ENCODE measurements around the gene NUDT13.
"Not testable (repeated sequence)": the region's sequence is repeated elsewhere in the genome, so short reads cannot be mapped to it uniquely, and the experiment has no call there.

The NUDT13 gene

GRCh38 chr10:73088304-73088703 lies 22.0 kb upstream of the NUDT13 start:
- DNase-seq (ENCODE audit: insufficient read length) = no peak
- FAIRE-seq = peak; percentile 42
- TF ChIP-seq POLR2A (IDR thresholded peaks at IDR 0.05; ENCODE audit: low read depth, low read length) (no peak), TAF1 (IDR thresholded peaks at IDR 0.05; ENCODE audit: borderline replicate concordance, low read depth, low read length) (no peak), POLR2AphosphoS5 (IDR thresholded peaks at IDR 0.05; ENCODE audit: low read depth, low read length) (no peak)

GRCh38 chr10:73092830-73093229 lies 17.4 kb upstream of the NUDT13 start:
- TF ChIP-seq POLR2AphosphoS5 (IDR thresholded peaks at IDR 0.05; ENCODE audit: low read depth, low read length) (no peak), POLR2A (IDR thresholded peaks at IDR 0.05; ENCODE audit: low read depth, low read length) (no peak), TAF1 (IDR thresholded peaks at IDR 0.05; ENCODE audit: borderline replicate concordance, low read depth, low read length) (no peak)
- FAIRE-seq = no peak
- no peak for DNase-seq (ENCODE audit: insufficient read length)

- peak; percentile 66 for FAIRE-seq
These were observed 16.1 kb upstream of the NUDT13 start for GRCh38 chr10:73093922-73094850.

GRCh38 chr10:73094986-73095480 lies 15.2 kb upstream of the NUDT13 start:
- TF ChIP-seq POLR2A (IDR thresholded peaks at IDR 0.05; ENCODE audit: low read depth, low read length) (no peak), POLR2AphosphoS5 (IDR thresholded peaks at IDR 0.05; ENCODE audit: low read depth, low read length) (no peak), TAF1 (IDR thresholded peaks at IDR 0.05; ENCODE audit: borderline replicate concordance, low read depth, low read length) (no peak)

More at GRCh38 chr10:73093922-73094850, 16.1 kb upstream of the NUDT13 start:
- TF ChIP-seq TAF1 (IDR thresholded peaks at IDR 0.05; ENCODE audit: borderline replicate concordance, low read depth, low read length) (no peak), POLR2AphosphoS5 (IDR thresholded peaks at IDR 0.05; ENCODE audit: low read depth, low read length) (no peak), POLR2A (IDR thresholded peaks at IDR 0.05; ENCODE audit: low read depth, low read length) (no peak)
- DNase-seq (ENCODE audit: insufficient read length) = no peak

GRCh38 chr10:73095481-73096021 lies 14.7 kb upstream of the NUDT13 start:
- TF ChIP-seq TAF1 (IDR thresholded peaks at IDR 0.05; ENCODE audit: borderline replicate concordance, low read depth, low read length) (no peak), POLR2AphosphoS5 (IDR thresholded peaks at IDR 0.05; ENCODE audit: low read depth, low read length) (no peak), POLR2A (IDR thresholded peaks at IDR 0.05; ENCODE audit: low read depth, low read length) (no peak)
- DNase-seq (ENCODE audit: insufficient read length) (no peak), FAIRE-seq (no peak)

More at GRCh38 chr10:73094986-73095480, 15.2 kb upstream of the NUDT13 start:
- FAIRE-seq (no peak), DNase-seq (ENCODE audit: insufficient read length) (no peak)

GRCh38 chr10:73096041-73096448 lies 14.2 kb upstream of the NUDT13 start:
- FAIRE-seq = peak; percentile 87
- DNase-seq (ENCODE audit: insufficient read length) = peak; percentile 44
- peak; percentile 76; the same call in 1 of the 2 replicates for TF ChIP-seq TAF1 (IDR thresholded peaks at IDR 0.05; ENCODE audit: borderline replicate concordance, low read depth, low read length)
- TF ChIP-seq POLR2A (IDR thresholded peaks at IDR 0.05; ENCODE audit: low read depth, low read length) = no peak; the same call in 1 of the 2 replicates
- no peak for TF ChIP-seq POLR2AphosphoS5 (IDR thresholded peaks at IDR 0.05; ENCODE audit: low read depth, low read length)

GRCh38 chr10:73096449-73097304 lies 13.6 kb upstream of the NUDT13 start, which contains the start of gene P4HA1:
Gene P4HA1 (minus strand): TSS chr10:73096866. CDS start chr10:73074883, 21,983 bp downstream.
- peak; percentile 93 for TF ChIP-seq TAF1 (IDR thresholded peaks at IDR 0.05; ENCODE audit: borderline replicate concordance, low read depth, low read length)
- peak; percentile 100 for TF ChIP-seq POLR2A (IDR thresholded peaks at IDR 0.05; ENCODE audit: low read depth, low read length)
- TF ChIP-seq POLR2AphosphoS5 (IDR thresholded peaks at IDR 0.05; ENCODE audit: low read depth, low read length) = peak; percentile 99
- FAIRE-seq = peak; percentile 98
- peak; percentile 91 for DNase-seq (ENCODE audit: insufficient read length)

GRCh38 chr10:73097305-73097670 lies 13.0 kb upstream of the NUDT13 start:
- DNase-seq (ENCODE audit: insufficient read length) = no peak
- TF ChIP-seq POLR2A (IDR thresholded peaks at IDR 0.05; ENCODE audit: low read depth, low read length) (no peak), POLR2AphosphoS5 (IDR thresholded peaks at IDR 0.05; ENCODE audit: low read depth, low read length) (no peak), TAF1 (IDR thresholded peaks at IDR 0.05; ENCODE audit: borderline replicate concordance, low read depth, low read length) (no peak)
- FAIRE-seq = peak; percentile 40

- DNase-seq (ENCODE audit: insufficient read length) (no peak), FAIRE-seq (no peak)
- TF ChIP-seq TAF1 (IDR thresholded peaks at IDR 0.05; ENCODE audit: borderline replicate concordance, low read depth, low read length) = no peak
- TF ChIP-seq POLR2A (IDR thresholded peaks at IDR 0.05; ENCODE audit: low read depth, low read length) = no peak
- TF ChIP-seq POLR2AphosphoS5 (IDR thresholded peaks at IDR 0.05; ENCODE audit: low read depth, low read length) = no peak
These were observed 11.1 kb upstream of the NUDT13 start for GRCh38 chr10:73099141-73099540.

- DNase-seq (ENCODE audit: insufficient read length) (no peak), FAIRE-seq (no peak)
- no peak for TF ChIP-seq TAF1 (IDR thresholded peaks at IDR 0.05; ENCODE audit: borderline replicate concordance, low read depth, low read length)
- no peak for TF ChIP-seq POLR2A (IDR thresholded peaks at IDR 0.05; ENCODE audit: low read depth, low read length)
- no peak for TF ChIP-seq POLR2AphosphoS5 (IDR thresholded peaks at IDR 0.05; ENCODE audit: low read depth, low read length)
These were observed 4.0 kb upstream of the NUDT13 start for GRCh38 chr10:73106301-73106700.

- not testable (repeated sequence) for DNase-seq (ENCODE audit: insufficient read length); FAIRE-seq
These were observed 1.0 kb upstream of the NUDT13 start for GRCh38 chr10:73109248-73109652.

GRCh38 chr10:73112032-73112431 lies 1.8 kb downstream of the NUDT13 start:
- not testable (repeated sequence) for DNase-seq (ENCODE audit: insufficient read length); FAIRE-seq
